Hematopoietic multipotent progenitor cell treated with erythropoietin and hydrocortisone succinate and interleukin-3 and kit ligand, for 15 days (in vitro differentiated cells): Measurements from ENCODE around the gene PROKR1.
"Not testable (repeated sequence)": the region's sequence is repeated elsewhere in the genome, so short reads cannot be mapped to it uniquely, and the experiment has no call there.

Source experiments
- DNase-seq: peaks from one replicate; pipeline ENCODE4 v3.0.0-alpha.2; 2015; ENCODE audit warnings: low spot score

PROKR1 gene

DNA sequence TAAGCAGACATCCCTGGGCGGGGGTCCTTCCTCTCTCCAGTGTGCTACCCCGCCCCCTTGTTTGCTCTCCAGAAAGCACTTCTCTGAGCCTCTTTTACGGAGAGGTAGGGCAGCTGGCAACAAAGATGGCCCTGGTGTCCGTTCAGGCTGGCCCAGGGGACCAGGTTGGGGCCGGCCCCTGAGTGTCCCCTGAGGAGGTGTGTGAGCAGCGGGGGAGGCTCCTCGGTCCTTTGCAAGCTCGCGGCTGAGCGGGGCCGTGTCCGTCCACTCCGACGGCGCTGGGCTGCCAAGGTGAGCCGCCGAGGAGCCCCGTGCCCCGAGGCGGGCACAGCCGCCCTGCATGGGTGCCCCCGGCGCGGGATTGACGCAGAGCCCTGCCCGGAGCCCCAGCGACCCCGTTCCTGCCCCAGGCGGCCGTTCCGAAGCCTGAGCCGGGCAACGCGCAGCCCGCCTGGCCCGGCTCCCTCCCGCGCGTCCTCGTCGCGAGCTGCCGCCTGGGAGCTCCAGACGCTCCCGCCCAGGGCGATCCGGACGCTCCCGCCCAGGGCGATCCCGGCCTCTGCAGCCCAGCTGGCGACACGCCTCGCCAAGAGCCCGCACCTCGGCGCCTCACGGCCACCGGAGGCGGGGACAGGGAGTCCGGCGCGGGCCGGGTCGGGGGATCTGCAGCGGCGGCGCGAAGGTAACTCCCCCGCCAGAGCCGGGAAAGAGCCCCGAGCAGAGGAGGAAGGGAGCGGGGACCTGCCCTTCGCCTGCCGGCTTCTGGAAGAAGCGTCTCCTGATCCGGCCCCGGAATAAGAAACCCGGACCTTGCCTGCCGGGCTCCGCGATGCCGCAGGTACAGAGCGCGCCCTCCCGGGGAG lies at the start of gene PROKR1:
TSS of gene PROKR1 (plus strand) at position 569 of the 863 bp plus-strand sequence. CDS start 2,243 bp downstream, outside the sequence.
- no peak for DNase-seq

DNA sequence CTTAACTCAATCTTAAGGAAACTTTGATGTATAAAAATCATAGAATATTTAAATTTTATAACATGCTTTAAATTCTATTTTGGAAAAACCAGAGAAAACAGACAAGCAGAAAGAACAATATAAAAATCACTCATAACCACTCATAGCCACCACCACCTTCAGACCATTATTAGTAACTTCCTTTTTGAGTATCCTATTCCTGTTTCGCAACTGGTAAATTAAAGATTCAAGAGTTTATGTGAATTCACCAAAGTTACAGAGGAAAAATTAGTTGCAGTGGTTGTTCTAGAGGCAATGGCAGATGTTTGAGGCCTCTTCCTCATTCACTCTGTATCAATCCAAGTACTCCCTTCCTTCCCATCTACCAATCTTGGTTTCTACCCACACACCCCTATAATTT lies 49.3 kb upstream of the PROKR1 start:
- DNase-seq = no peak

DNA sequence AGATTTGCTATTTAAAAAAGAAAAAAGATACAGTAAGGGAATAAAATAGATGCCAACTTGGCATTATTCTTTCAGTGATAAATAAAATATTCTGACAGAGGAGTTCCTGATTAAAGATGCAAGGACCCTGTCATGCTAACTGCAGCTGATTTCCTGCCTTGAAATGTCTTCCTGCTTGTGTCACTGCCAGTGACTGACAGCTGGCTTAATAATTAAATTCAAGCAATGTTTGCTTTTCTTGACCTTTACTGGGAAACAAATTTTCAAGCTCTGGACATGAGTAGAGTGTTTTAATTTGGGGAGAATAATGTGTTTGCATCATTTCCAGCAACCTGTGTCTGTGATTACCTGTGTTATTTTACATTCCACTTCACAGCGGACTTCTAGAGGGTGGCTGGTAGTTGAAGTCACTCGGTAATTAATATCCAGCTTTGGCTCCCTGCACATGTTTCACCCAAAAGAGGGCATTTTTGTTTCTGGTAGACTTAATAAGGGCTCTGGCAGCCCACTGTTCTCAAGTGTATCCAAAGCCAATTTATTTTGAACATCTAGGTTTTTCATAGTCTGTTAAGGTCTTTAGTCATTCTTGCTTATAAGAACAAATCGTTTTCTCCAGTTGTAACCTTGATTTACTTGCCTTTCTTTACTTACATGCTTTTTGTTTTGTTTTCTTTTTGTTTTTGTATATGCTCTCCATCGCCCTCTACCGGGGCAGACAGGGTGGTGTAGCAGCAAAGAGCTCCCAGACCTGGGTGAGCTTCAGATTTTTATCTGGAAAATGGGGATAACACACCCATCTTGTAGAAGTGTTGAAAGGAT lies 48.5 kb upstream of the PROKR1 start:
- DNase-seq = peak; percentile 65

- not testable (repeated sequence) for DNase-seq
Measured at GRCh38 chr2:68595493-68595785, 47.9 kb upstream of the PROKR1 start.

- DNase-seq = not testable (repeated sequence)
Measured at GRCh38 chr2:68600495-68600894, 42.9 kb upstream of the PROKR1 start.

DNA sequence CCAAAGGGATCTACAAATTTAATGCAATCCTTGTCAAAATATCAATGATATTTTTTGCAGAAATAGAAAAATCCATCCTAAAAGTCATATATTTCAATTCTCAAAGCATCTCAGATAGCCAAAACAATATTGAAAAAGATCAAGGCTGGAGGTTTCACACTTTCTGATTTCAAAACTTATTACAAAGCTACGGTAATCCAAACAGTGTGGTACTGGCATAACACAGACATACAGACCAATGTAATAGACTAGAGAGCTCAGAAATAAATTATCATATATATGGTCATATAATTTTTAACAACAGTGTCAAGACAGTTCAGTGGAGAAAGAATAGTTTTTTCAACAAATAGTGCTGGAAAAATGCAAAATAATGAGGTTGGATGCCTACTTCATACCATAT lies 40.3 kb upstream of the PROKR1 start:
- DNase-seq = no peak

DNA sequence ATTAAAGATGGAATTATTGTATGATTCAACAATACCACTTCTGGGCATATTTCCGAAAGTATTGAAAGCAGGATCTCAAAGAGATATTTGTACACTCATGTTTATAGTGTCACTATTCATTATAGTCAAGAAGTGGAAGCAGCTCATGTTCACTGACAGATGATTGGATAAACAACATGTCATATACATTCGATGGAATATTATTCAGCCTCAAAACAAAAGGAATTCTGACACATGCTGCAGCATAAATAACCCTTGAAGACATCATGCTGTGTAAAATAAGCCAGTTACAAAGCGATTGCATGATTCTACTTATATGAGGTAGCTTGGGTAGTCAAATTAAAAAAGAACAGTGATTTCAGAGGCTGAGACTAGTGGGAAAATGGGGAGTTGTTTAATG lies 39.3 kb upstream of the PROKR1 start:
- DNase-seq = no peak

DNA sequence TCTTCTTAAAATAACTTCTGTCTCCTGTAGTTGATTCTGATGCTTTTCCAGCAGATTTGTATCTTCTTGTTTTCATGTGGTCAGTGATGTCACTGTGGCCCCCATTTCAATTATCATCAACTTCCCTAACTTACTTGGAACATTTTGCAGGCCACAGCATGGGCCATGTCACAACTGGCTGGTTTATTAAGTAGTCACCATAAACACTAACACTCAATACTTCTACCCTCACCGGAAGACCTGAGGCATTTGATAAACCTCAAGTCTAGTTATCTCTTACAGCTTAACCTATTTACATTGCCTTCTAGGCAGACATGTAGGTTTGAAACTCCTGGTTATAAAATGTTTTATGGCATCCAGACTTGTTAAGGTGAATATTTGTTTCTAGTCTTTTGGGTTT lies 37.4 kb upstream of the PROKR1 start:
- DNase-seq = no peak

DNA sequence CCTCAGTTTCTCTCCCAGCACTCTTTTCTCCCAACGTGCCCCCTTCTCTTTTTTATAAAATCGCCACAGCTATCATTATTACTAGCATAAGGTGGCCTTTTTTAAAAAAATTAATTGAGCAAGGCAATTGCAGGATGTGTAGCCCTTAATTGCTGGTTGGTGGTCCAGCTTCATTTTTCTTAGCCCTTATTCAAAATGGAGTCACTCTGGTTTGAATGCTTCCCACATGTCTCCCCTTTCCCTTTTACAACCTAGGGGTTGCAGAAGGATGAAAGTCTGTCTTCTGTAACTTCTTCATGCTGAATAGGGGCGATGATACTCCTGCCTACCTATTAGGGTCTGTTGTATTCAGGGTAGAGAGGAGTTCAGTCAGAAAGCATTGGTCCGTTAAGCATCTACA lies 36.6 kb upstream of the PROKR1 start:
- DNase-seq = no peak

GRCh38 chr2:68607837-68608236 lies 35.5 kb upstream of the PROKR1 start:
- no peak for DNase-seq

DNA sequence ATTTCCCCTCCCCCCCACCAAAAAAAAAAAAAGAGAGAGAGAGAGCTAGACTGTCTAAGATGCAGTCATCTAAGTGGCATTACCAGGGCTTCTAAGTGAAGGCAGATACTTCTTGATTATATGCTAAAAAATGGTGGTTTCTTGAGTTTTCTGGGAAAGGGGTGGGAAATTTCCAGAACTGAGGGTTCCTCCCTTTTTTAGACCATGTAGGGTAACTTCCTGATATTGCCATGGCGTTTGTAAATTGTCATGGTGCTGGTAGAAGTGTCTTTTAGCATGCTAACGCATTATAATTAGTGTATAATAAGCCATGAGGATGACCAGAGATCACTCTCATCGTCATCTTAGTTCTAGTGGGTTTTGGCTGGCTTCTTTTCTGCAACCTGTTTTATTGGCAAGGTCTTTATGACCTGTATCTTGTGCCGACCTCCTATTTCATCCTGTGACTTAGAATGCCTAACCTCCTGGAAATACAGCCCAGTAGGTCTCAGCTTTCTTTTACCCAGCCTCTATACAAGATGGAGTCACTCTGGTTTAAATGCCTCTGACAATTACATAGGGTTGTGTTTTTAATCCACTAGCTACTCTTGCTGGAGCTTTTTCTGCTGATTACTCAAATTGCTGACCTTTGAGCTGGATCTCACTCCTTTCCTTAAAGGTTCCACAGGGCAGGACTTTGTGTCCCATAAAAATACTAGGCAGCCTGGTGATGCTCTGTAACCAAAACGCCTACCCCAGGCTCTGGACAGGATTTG lies 30.4 kb upstream of the PROKR1 start:
- DNase-seq = no peak

DNA sequence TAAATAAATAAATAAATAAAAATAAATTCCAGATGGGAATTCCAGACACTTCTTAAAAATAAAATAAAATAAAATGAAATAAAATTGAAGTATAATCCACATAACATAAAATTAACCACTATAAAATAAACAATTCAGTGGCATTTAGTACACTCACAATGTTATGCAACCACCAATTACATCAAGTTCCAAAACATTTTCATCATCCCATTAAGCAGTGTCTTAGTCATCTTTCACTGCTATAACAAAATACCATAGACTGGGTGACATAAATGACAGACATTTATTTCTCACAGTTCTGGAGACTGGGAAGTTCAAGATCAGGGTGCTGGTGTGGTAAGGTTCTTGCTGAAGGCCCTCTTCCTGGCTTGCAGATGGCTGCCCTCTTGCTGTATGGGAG lies 22.6 kb upstream of the PROKR1 start:
- no peak for DNase-seq

DNA sequence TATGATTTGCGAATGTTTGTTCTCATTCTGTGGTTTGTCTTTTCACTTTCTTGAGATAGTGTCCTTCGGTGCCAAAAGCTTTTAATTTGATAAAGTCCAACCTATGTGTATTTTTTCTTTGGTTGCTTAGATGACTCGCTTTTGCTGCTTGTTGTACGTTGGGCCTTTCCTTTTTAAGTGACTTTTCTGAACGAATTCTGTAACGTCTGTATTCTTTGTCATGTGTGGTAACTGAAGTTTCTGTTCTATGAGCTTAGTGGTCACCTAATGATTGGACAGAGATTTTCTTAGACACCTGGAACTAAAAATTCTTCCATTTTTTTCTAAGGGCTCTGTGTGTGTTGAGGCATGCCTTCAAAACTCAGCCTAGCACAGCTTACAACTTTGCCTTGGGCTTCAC lies 19.6 kb upstream of the PROKR1 start:
- DNase-seq = no peak

GRCh38 chr2:68627615-68628014 lies 15.8 kb upstream of the PROKR1 start:
- no peak for DNase-seq

DNA sequence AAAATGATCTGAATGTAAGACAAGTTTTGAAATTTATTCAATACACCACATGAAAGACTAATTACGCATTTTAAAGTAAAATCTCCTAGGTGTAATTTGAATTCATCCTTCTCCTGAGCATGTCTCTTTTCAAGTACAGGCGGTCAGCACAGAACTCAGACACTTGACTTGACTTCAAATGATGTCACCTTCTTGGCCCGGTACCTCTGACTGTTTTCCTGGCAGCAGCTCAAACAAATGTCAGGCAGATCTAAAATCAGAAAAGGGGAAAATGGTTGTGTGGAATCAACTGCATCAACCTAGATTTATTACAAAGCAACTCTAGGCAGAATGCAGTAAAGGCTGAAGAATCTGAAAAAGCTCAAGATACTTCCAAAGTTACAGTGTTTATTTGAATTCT lies 11.4 kb upstream of the PROKR1 start:
- DNase-seq = no peak

- DNase-seq = no peak
Measured at GRCh38 chr2:68637047-68637446, 6.3 kb upstream of the PROKR1 start.

DNA sequence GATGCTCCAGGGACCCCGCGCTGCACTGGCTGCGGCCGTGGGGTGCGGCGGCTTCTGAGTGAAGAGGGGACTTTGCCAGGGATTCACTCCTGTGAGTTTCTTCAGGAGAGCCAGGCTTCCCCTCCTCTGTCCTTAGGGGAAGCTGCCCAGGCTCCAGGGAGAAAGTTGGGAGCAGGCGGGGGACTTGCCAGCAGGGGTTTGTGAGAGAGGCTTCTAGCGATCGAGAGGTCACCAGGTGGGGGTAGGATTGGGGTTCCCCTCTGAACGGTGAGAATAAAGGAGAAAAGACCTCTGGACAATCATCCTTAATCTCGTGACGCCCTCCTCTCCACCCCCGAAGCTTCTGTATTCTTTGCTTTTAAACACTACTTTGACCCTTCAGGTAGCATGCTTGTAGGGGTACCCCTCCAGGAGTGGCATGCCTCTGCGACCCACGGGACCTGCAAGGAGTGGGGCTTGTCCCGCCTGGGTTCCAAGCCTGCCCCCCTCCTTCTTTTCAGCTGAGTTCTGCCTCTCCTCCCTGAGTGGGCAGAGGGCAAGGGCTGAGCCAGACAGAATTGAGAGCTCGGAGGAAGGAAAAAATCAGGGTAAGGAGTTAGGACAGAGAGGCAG lies 601 bp downstream of the PROKR1 start:
- no peak for DNase-seq

GRCh38 chr2:68645523-68645922 lies 2.1 kb downstream of the PROKR1 start:
- DNase-seq = no peak

DNA sequence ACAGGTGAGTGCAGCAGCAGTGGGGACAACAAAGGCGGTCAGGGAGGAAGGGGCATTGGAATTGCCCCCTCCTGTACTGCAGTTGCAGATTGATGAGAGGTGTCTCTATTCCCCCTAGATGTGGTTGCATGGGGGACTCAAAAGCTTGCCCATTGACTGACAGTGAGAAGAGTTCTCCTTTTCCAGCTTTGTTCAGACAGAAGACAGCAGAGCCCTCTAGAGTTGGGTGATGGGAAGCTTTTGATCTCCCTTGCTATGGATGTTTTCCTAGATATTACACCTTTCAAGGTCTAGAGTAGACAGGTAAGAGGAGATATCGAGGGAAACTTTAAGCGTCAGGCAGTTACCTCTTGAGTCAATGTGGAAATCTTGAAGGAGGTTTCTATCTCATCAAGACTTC lies 2.9 kb downstream of the PROKR1 start:
- DNase-seq = no peak

DNA sequence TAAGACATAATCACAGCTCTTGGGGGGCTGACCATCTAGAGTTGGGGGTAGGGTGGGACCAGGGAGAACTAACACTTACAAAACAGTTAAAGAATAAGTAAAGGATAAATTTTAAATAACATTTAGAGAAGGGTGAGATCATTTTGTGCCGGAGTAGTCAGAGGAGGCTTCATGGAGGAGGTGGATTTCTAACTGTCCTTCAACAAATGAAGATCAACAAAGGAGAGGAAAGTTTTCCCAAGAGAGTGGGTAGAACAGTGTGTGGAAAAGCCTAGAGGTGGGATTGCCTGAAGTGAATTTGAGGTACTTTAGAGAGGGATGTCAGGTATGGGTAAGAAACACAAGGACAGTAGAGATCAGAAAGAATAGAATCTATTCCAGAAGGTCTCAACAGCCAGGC lies 7.3 kb downstream of the PROKR1 start:
- no peak for DNase-seq

DNA sequence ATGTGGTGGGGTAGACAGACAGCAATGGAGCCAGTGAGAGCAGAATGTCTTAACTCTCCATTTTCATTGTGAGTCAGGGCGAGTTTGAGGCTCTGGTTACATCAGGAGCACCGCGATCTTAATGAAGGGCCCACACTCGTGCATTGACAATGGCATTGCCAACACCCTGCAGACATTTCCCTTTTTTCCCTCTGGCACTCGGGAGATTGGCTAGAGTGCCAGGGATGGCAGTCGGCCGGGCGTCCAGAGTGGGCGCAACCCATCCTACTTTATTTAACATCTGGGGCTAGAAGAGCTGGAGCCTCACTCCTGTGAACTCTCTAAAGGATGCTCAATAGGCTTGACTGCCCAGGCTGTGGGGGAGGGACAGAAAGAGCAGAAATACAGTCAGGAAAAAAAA lies 9.7 kb downstream of the PROKR1 start:
- no peak for DNase-seq

GRCh38 chr2:68653538-68653982 lies 10.2 kb downstream of the PROKR1 start:
- DNase-seq = no peak
